T-helper 17 cell (primary cell): ENCODE measurements around the gene PLXNA4. TPM values are rescaled to one million over a fixed set of nuclear protein-coding genes. Genes with fewer than 3 reads are reported as not detected.
A peak's percentile ranks its signal among the peaks of the same experiment; 100 is the strongest.

ENCODE experiments used
- ATAC-seq: fragments of 150-1000 bp; cut with Tn5 transposase; 2 replicates; pipeline ENCODE4 v1.10.0; 2021; ENCODE audit warnings: mild to moderate bottlenecking, moderate library complexity
- DNase-seq, 3 donors: peaks; one replicate each; pipeline versions ENCODE4 v3.0.0 to v3.0.0-alpha.2; 2020 to 2021
- H3K9me3 ChIP-seq: one replicate; pipeline ENCODE4 v1.7.0; 2013; ENCODE audit warnings: low read length, mild to moderate bottlenecking; ENCODE audit not compliant: control insufficient read depth, poor library complexity, severe bottlenecking
- H3K27ac Mint-ChIP-seq: one replicate; pipeline ENCODE4 v1.8.0; 2022; ENCODE audit warnings: mild to moderate bottlenecking, moderate library complexity, mixed read lengths
- H3K27me3 Mint-ChIP-seq: one replicate; pipeline ENCODE4 v1.8.0; 2022; ENCODE audit warnings: mixed read lengths
- H3K36me3 Mint-ChIP-seq: one replicate; pipeline ENCODE4 v1.8.0; 2022; ENCODE audit warnings: low read depth, mixed read lengths
- H3K4me1 Mint-ChIP-seq: one replicate; pipeline ENCODE4 v1.8.0; 2022; ENCODE audit warnings: mild to moderate bottlenecking, mixed read lengths
- H3K4me3 Mint-ChIP-seq: one replicate; pipeline ENCODE4 v1.8.0; 2022; ENCODE audit warnings: mild to moderate bottlenecking, moderate library complexity, mixed read lengths
- total RNA-seq, 4 donors: library from RNA in 2 of 4; stranded (reverse) in 2 of 4; gene quantifications; one replicate each; pipeline ENCODE4 v1.2.3 and lab custom pipeline; 2022 to 2026

PLXNA4 gene
- total RNA-seq, 2 donors from 2014 or later = 9.5 to 11.7 TPM

GRCh38 chr7:132328047-132328620, 248.1 kb downstream of the PLXNA4 start:
- Mint-ChIP-seq H3K4me3 (no peak overlapping the region), H3K27ac (no peak overlapping the region), H3K4me1 (no peaks in the 10 kb centered on the region), H3K36me3 (no peaks in the 10 kb centered on the region), H3K27me3 (peaks cover 31% of the 10 kb centered on the region)
- H3K9me3 ChIP-seq = no peaks in the 10 kb centered on the region
- ATAC-seq = no peak
- no peak for DNase-seq

GRCh38 chr7:132326878-132327589, 249.2 kb downstream of the PLXNA4 start:
- DNase-seq (no peak), ATAC-seq (no peak)
- Mint-ChIP-seq H3K27ac (no peak overlapping the region), H3K36me3 (no peaks in the 10 kb centered on the region), H3K4me1 (no peaks in the 10 kb centered on the region), H3K27me3 (peaks cover 28% of the 10 kb centered on the region), H3K4me3 (no peak overlapping the region)
- H3K9me3 ChIP-seq = no peaks in the 10 kb centered on the region

- Mint-ChIP-seq H3K36me3 (peaks cover 2% of the 10 kb centered on the region), H3K27me3 (peaks cover 53% of the 10 kb centered on the region), H3K4me3 (no peak overlapping the region), H3K27ac (no peak overlapping the region), H3K4me1 (peaks cover 11% of the 10 kb centered on the region)
- no peaks in the 10 kb centered on the region for H3K9me3 ChIP-seq
- no peak for ATAC-seq
- DNase-seq = no peak
Measured at GRCh38 chr7:132322970-132323369, 253.3 kb downstream of the PLXNA4 start.

- Mint-ChIP-seq H3K4me1 (peaks cover 13% of the 10 kb centered on the region), H3K27me3 (peaks cover 49% of the 10 kb centered on the region), H3K36me3 (peaks cover 2% of the 10 kb centered on the region), H3K27ac (no peak overlapping the region), H3K4me3 (no peak overlapping the region)
- ATAC-seq (no peak), DNase-seq (no peak)
- H3K9me3 ChIP-seq = no peaks in the 10 kb centered on the region
Measured at GRCh38 chr7:132321387-132321786, 254.9 kb downstream of the PLXNA4 start.

DNA sequence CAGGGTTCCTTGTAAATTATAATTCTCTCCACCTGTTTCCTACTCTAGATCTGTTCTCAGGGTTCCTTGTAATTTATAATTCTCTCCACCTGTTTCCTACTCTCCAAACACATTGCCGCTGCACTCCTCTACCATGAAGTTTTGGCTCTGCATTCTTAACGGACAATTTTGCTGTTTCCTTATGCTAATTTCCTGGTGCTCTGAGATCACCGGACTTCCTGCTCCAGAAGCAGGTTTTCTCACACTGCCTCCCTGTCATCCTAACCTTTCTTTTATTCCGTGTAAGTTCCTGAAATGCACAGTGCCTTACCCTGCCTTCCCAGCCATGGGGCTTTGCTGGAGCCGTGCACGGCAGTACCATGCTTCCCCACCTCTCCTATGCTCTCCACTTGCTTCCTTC, 256.8 kb downstream of the PLXNA4 start:
- Mint-ChIP-seq H3K27me3 (peaks cover 46% of the 10 kb centered on the region), H3K36me3 (peaks cover 2% of the 10 kb centered on the region), H3K4me3 (no peak overlapping the region), H3K27ac (no peak overlapping the region), H3K4me1 (peaks cover 13% of the 10 kb centered on the region)
- no peak for DNase-seq
- no peak for ATAC-seq
- H3K9me3 ChIP-seq = no peaks in the 10 kb centered on the region

DNA sequence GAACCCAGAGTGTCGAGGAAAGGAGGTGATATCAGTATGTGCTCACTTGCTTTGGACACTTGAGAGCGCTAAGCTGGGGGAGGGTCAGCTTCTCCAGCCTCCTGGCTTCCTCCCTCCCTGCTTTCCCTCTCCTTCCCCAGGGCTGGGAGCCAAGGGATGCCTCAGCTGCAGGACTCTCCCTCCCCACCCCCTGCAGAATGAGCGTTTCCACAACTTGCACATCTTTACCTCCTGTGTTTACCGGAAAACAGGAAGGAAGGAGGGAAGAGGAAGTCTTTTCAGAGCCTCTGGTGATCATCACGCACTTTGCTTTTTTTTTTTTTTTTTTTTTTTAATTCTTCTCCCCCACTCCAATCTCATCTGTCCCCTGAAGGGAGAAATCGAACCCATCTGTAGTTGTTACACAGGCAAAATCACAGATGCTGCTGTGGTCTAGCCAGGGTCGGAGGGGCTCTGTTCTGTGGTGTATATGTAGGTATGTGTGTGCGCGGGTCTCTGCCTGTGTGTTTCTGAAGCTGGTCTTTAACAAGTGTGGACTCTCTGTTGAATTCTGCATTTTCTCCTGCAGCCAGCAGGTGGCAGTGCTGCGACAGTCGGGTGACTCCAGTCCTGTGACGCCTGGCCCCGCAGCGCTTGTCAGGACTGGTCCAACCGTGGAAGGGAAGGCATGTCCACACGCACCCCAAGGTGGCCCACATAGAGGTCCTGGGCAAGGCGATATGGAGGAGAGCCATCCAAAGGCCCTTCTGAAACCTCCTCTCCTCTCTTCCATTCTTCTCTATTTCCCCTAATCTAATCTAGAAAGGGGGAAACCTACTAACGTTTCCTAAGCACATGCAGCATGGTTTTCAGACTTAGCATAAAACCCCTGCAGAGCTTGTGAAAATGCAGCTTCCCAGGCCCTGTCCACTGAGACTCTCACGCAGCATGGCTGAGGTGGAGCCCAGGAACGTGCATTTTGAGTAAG, 257.6 kb downstream of the PLXNA4 start:
- Mint-ChIP-seq H3K4me1 (peaks cover 13% of the 10 kb centered on the region), H3K27me3 (peaks cover 39% of the 10 kb centered on the region), H3K36me3 (peaks cover 2% of the 10 kb centered on the region), H3K27ac (no peak overlapping the region), H3K4me3 (no peak overlapping the region)
- no peaks in the 10 kb centered on the region for H3K9me3 ChIP-seq
- DNase-seq (peak; percentile 48 to 68 (median 54)), ATAC-seq (peak; percentile 90)

- Mint-ChIP-seq H3K27ac (no peak overlapping the region), H3K4me1 (peaks cover 13% of the 10 kb centered on the region), H3K36me3 (peaks cover 2% of the 10 kb centered on the region), H3K27me3 (peaks cover 40% of the 10 kb centered on the region), H3K4me3 (peak overlapping the region; percentile 5)
- no peaks in the 10 kb centered on the region for H3K9me3 ChIP-seq
- no peak for DNase-seq
- no peak for ATAC-seq
Measured at GRCh38 chr7:132317701-132318351, 258.4 kb downstream of the PLXNA4 start.

GRCh38 chr7:132312531-132313055, 263.7 kb downstream of the PLXNA4 start:
- DNase-seq (no peak), ATAC-seq (no peak)
- Mint-ChIP-seq H3K36me3 (no peaks in the 10 kb centered on the region), H3K4me1 (peaks cover 5% of the 10 kb centered on the region), H3K27me3 (peaks cover 33% of the 10 kb centered on the region), H3K27ac (no peak overlapping the region), H3K4me3 (no peak overlapping the region)
- H3K9me3 ChIP-seq = no peaks in the 10 kb centered on the region

DNA sequence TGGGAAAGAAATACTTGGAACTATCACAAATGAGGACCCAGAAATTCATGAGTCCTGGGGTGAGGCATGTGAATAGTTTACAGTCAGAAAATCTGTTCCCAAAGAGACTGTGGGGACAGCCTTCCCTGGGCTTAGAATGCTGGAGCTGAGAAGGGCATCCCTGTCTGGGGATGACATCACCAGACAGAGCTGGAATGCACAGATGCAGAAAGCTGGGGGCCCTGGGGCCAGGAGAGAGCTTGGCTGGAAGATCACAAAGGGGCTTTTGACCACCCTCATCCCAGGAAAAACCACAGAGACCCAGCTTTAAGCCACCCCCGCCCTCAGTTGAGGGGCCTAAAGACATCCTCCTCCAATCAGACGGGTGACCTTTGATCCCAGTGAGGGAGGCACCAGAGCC, 264.5 kb downstream of the PLXNA4 start:
- ATAC-seq = no peak
- no peak overlapping the region for H3K4me3 Mint-ChIP-seq

GRCh38 chr7:132309102-132309805, 267.0 kb downstream of the PLXNA4 start:
- Mint-ChIP-seq H3K27me3 (peaks cover 38% of the 10 kb centered on the region), H3K36me3 (no peaks in the 10 kb centered on the region), H3K27ac (peak overlapping the region; percentile 57), H3K4me3 (no peak overlapping the region), H3K4me1 (peaks cover 5% of the 10 kb centered on the region)
- DNase-seq (no peak), ATAC-seq (no peak)
- H3K9me3 ChIP-seq = no peaks in the 10 kb centered on the region

More for the DNA sequence above, 264.5 kb downstream of the PLXNA4 start:
- peak overlapping the region; percentile 37 for H3K27ac Mint-ChIP-seq
- peaks cover 5% of the 10 kb centered on the region for H3K4me1 Mint-ChIP-seq
- no peaks in the 10 kb centered on the region for H3K36me3 Mint-ChIP-seq
- H3K9me3 ChIP-seq = no peaks in the 10 kb centered on the region
- no peak for DNase-seq
- H3K27me3 Mint-ChIP-seq = peaks cover 39% of the 10 kb centered on the region

DNA sequence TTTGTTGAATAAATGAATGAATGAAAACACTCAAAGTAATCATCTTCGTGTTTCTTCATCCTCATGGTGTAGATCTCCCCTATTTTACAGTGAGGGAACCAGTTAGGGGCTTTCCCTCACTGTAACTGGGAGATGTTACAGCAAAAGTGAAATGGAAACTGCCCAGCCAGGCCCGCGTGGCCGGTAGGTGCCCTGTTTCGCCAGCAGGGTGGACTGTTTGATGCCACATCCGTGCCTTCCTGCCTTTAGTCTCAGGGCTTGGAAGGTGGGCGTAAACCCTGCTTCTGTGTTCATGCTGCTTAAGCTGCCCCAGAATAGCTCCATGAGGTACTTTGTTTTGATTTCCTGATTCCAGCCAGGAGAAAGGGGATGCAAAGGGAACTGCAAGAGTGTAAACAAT, 268.8 kb downstream of the PLXNA4 start:
- DNase-seq = no peak
- H3K27ac Mint-ChIP-seq = no peak overlapping the region
- peaks cover 32% of the 10 kb centered on the region for H3K27me3 Mint-ChIP-seq
- no peaks in the 10 kb centered on the region for H3K36me3 Mint-ChIP-seq
- H3K4me1 Mint-ChIP-seq = peaks cover 5% of the 10 kb centered on the region
- H3K9me3 ChIP-seq = no peaks in the 10 kb centered on the region
- ATAC-seq = no peak
- no peak overlapping the region for H3K4me3 Mint-ChIP-seq

GRCh38 chr7:132300599-132301277, 275.5 kb downstream of the PLXNA4 start:
- H3K9me3 ChIP-seq = no peaks in the 10 kb centered on the region
- H3K27ac Mint-ChIP-seq = no peak overlapping the region
- ATAC-seq (no peak), DNase-seq (no peak)
- H3K4me1 Mint-ChIP-seq = no peaks in the 10 kb centered on the region
- H3K27me3 Mint-ChIP-seq = peaks cover 9% of the 10 kb centered on the region
- H3K4me3 Mint-ChIP-seq = no peak overlapping the region
- no peaks in the 10 kb centered on the region for H3K36me3 Mint-ChIP-seq
